Measurements from ENCODE around the gene ADCK2. TPM values are rescaled to one million over a fixed set of nuclear protein-coding genes. Genes with fewer than 3 reads are reported as not detected.

Gene ADCK2
- total and polyA plus RNA-seq, 9 of the 15 experiments (the other 6 are each of a cell fraction or from before 2014, with no cell fraction given): 0.08 to 14.3 (median 9.7) TPM

- TF ChIP-seq ARID4B (CRISPR knock-in tag; IDR thresholded peaks at IDR 0.05) (peak; percentile 47; the same call in 1 of the 2 replicates), GABPA (tag; conservative IDR thresholded peaks at IDR 0.05; ENCODE audit: low read depth) (0 out of 2 replicates have a peak, but pooled peaks have one; percentile 36), ZNF263 (CRISPR knock-in tag; IDR thresholded peaks at IDR 0.05; ENCODE audit: borderline replicate concordance) (peak; percentile 19; the same call in 1 of the 2 replicates), JUND (IDR thresholded peaks at IDR 0.05; ENCODE audit: borderline replicate concordance, low read depth, low read length) (0 out of 2 replicates have a peak, but pooled peaks have one; percentile 13), JUND (tag; IDR thresholded peaks at IDR 0.05; ENCODE audit: borderline replicate concordance, low read depth, low read length) (no peak), FOXP1 (CRISPR knock-in tag; IDR thresholded peaks at IDR 0.05) (peak; percentile 57; the same call in 1 of the 2 replicates), NR4A1 (CRISPR knock-in tag; IDR thresholded peaks at IDR 0.05) (no peak), NR4A1 (tag; IDR thresholded peaks at IDR 0.05) (peak; percentile 38; the same call in 1 of the 2 replicates), RBFOX2 (IDR thresholded peaks at IDR 0.05; ENCODE audit: low read depth, low read length) (peak; percentile 81), STAG1 (CRISPR knock-in tag; IDR thresholded peaks at IDR 0.05; ENCODE audit: borderline replicate concordance) (peak; percentile 41; the same call in 1 of the 2 replicates), SMAD1 (IDR thresholded peaks at IDR 0.05; ENCODE audit: low read depth, low read length, partially characterized antibody) (no peak), ARID1B (IDR thresholded peaks at IDR 0.05) (no peak), ZBTB1 (CRISPR knock-in tag; IDR thresholded peaks at IDR 0.05; ENCODE audit: borderline replicate concordance, low read depth) (peak; percentile 13; the same call in 1 of the 2 replicates), NONO (IDR thresholded peaks at IDR 0.05; ENCODE audit: low read depth in 2 of 2, low read length in 1 of 2) (peak; percentile 60 to 89), FOSL1 (tag; conservative IDR thresholded peaks at IDR 0.05) (no peak), CREB1 (IDR thresholded peaks at IDR 0.05) (0 out of 2 replicates have a peak, but pooled peaks have one; percentile 9), CREB1 (CRISPR knock-in tag; IDR thresholded peaks at IDR 0.05) (peak; percentile 22; the same call in 1 of the 2 replicates), ZC3H8 (IDR thresholded peaks at IDR 0.05) (no peak), SAFB (IDR thresholded peaks at IDR 0.05; ENCODE audit: borderline replicate concordance, low read depth, low read length) (peak; percentile 56; the same call in 1 of the 2 replicates), KDM4B (IDR thresholded peaks at IDR 0.05; ENCODE audit: borderline replicate concordance in 2 of 2, low read depth in 1 of 2) (no peak), PHB (CRISPR knock-in tag; IDR thresholded peaks at IDR 0.05) (peak; percentile 20; the same call in 1 of the 2 replicates), RBM34 (IDR thresholded peaks at IDR 0.05; ENCODE audit: borderline replicate concordance, insufficient read depth, low read length) (no peak), TEAD1 (CRISPR knock-in tag; IDR thresholded peaks at IDR 0.05) (0 out of 4 replicates have a peak, but pooled peaks of 1 of the 2 experiments have one; percentile 9), HNRNPLL (IDR thresholded peaks at IDR 0.05; ENCODE audit: low read depth, low read length, poor library complexity, severe bottlenecking) (peak; percentile 12)
These were observed 473 bp downstream of the ADCK2 start (continued) for GRCh38 chr7:140673063-140673773.
